Mesendoderm (in vitro differentiated cells): Measurements from ENCODE around the gene TMSB10.
"Not testable (repeated sequence)": the region's sequence is repeated elsewhere in the genome, so short reads cannot be mapped to it uniquely, and the experiment has no call there.

Source experiments
- DNase-seq: peaks from one replicate; pipeline ENCODE4 v3.0.0; 2013
- H2AK5ac ChIP-seq: 2 replicates; pipeline ENCODE4 v1.6.1; 2013; ENCODE audit warnings: low read length, inconsistent platforms
- H2BK120ac ChIP-seq: 2 replicates; pipeline ENCODE4 v1.6.1; 2013; ENCODE audit warnings: low read depth, mild to moderate bottlenecking, low read length, moderate library complexity, mixed read lengths
- H2BK15ac ChIP-seq: replicated peaks from 2 replicates; pipeline ENCODE4 v1.6.1; 2013; ENCODE audit warnings: low read depth, mild to moderate bottlenecking, moderate library complexity
- H2BK5ac ChIP-seq: 2 replicates; pipeline ENCODE4 v1.6.1; 2013; ENCODE audit warnings: low read length, inconsistent platforms
- H3K18ac ChIP-seq: 2 replicates; pipeline ENCODE4 v1.6.1; 2013; ENCODE audit warnings: mild to moderate bottlenecking, low read length, mixed read lengths
- H3K23ac ChIP-seq: one replicate; pipeline ENCODE4 v1.6.1; 2013; ENCODE audit warnings: low read length
- H3K27ac ChIP-seq: 2 replicates; pipeline ENCODE4 v1.5.1; 2013; ENCODE audit warnings: low read depth, mild to moderate bottlenecking, inconsistent platforms, low read length, moderate library complexity
- H3K27me3 ChIP-seq: 2 replicates; pipeline ENCODE4 v1.6.1; 2013; ENCODE audit warnings: low read length, control low read depth, mild to moderate bottlenecking, inconsistent platforms; ENCODE audit not compliant: insufficient read depth, poor library complexity
- H3K36me3 ChIP-seq: 2 replicates; pipeline ENCODE4 v1.6.1; 2013; ENCODE audit warnings: low read length, inconsistent platforms; ENCODE audit not compliant: control insufficient read depth, insufficient read depth
- H3K4ac ChIP-seq: one replicate; pipeline ENCODE4 v1.6.1; 2013; ENCODE audit warnings: low read depth, mild to moderate bottlenecking, low read length, moderate library complexity
- H3K4me1 ChIP-seq: 2 replicates; pipeline ENCODE4 v1.6.1; 2013; ENCODE audit warnings: low read depth, low read length, inconsistent platforms; ENCODE audit not compliant: control insufficient read depth
- H3K4me2 ChIP-seq: 2 replicates; pipeline ENCODE4 v1.6.1; 2013; ENCODE audit warnings: low read length
- H3K4me3 ChIP-seq: 2 replicates; pipeline ENCODE4 v1.5.1; 2013; ENCODE audit warnings: mild to moderate bottlenecking, low read length
- H3K56ac ChIP-seq: one replicate; pipeline ENCODE4 v1.6.1; 2013; ENCODE audit warnings: low read length
- H3K79me1 ChIP-seq: 2 replicates; pipeline ENCODE4 v1.6.1; 2013; ENCODE audit warnings: low read length, inconsistent platforms
- H3K79me2 ChIP-seq: 2 replicates; pipeline ENCODE4 v1.6.1; 2013; ENCODE audit warnings: mild to moderate bottlenecking, low read length; ENCODE audit not compliant: control insufficient read depth, insufficient read depth
- H3K9ac ChIP-seq: 2 replicates; pipeline ENCODE4 v1.6.1; 2013; ENCODE audit warnings: low read length, inconsistent platforms
- H4K5ac ChIP-seq: one replicate; pipeline ENCODE4 v1.6.1; 2013; ENCODE audit warnings: low read length
- H4K8ac ChIP-seq: one replicate; pipeline ENCODE4 v1.6.1; 2013; ENCODE audit warnings: low read depth, mild to moderate bottlenecking, control low read depth, low read length, moderate library complexity
- WGBS: extraction: QIAGEN DNeasy Blood & Tissue Kit; methylation state at CpG from one replicate; pipeline ENCODE4 v1.1.7; 2013; ENCODE audit warnings: low lambda C conversion rate, missing lambda C conversion rate; ENCODE audit not compliant: insufficient coverage; ENCODE audit errors: extremely low coverage; 5-methylcytosine and 5-hydroxymethylcytosine counted together

Gene TMSB10

GRCh38 chr2:84942964-84943421 lies 37.5 kb downstream of the TMSB10 start:
- H3K56ac ChIP-seq, result no peak overlapping the region
- H2BK5ac ChIP-seq, result no peak overlapping the region
- no peak overlapping the region for H3K4me3 ChIP-seq

GRCh38 chr2:84944295-84944909 lies 38.9 kb downstream of the TMSB10 start:
- Histone ChIP-seq H3K23ac (no peak overlapping the region), H3K27me3 (no peaks in the 10 kb centered on the region), H4K5ac (no peak overlapping the region), H3K4ac (no peak overlapping the region), H3K4me2 (no peak overlapping the region), H3K79me1 (no peaks in the 10 kb centered on the region), H2BK120ac (no peak overlapping the region), H3K27ac (no peak overlapping the region), H3K36me3 (no peaks in the 10 kb centered on the region), H2BK5ac (no peak overlapping the region), H3K4me3 (no peak overlapping the region), H4K8ac (no peak overlapping the region), H3K56ac (no peak overlapping the region), H3K4me1 (peaks cover 5% of the 10 kb centered on the region), H2BK15ac (no peak overlapping the region), H3K9ac (no peak overlapping the region), H3K18ac (no peak overlapping the region), H3K79me2 (no peaks in the 10 kb centered on the region), H2AK5ac (no peak overlapping the region)
- WGBS, result no CpG with 5 or more reads among the region's 7 CpGs
- DNase-seq, result peak; percentile 58

More at GRCh38 chr2:84942964-84943421, 37.5 kb downstream of the TMSB10 start:
- Histone ChIP-seq H3K4me2 (no peak overlapping the region), H3K4ac (no peak overlapping the region), H4K8ac (no peak overlapping the region), H3K9ac (no peak overlapping the region), H3K27me3 (no peaks in the 10 kb centered on the region), H2BK15ac (no peak overlapping the region), H3K4me1 (peaks cover 5% of the 10 kb centered on the region), H3K27ac (no peak overlapping the region), H2AK5ac (no peak overlapping the region), H3K79me2 (no peaks in the 10 kb centered on the region), H4K5ac (no peak overlapping the region), H3K36me3 (no peaks in the 10 kb centered on the region), H3K18ac (no peak overlapping the region), H3K79me1 (no peaks in the 10 kb centered on the region), H2BK120ac (no peak overlapping the region), H3K23ac (no peak overlapping the region)
- no CpG with 5 or more reads among the region's 4 CpGs for WGBS
- DNase-seq, result no peak

GRCh38 chr2:84945838-84946203 lies 40.4 kb downstream of the TMSB10 start:
- H3K56ac ChIP-seq, H2BK15ac ChIP-seq, H3K9ac ChIP-seq, H2AK5ac ChIP-seq, H3K4me3 ChIP-seq, H3K4me1 ChIP-seq, H4K8ac ChIP-seq, DNase-seq, H3K79me1 ChIP-seq, H3K27ac ChIP-seq, H3K79me2 ChIP-seq, H3K36me3 ChIP-seq, H3K23ac ChIP-seq, H3K4me2 ChIP-seq, H4K5ac ChIP-seq, H3K18ac ChIP-seq, H2BK5ac ChIP-seq, H3K4ac ChIP-seq, H2BK120ac ChIP-seq, H3K27me3 ChIP-seq: not testable (repeated sequence)
- no CpG with 5 or more reads among the region's 3 CpGs for WGBS

- no peak overlapping the region for H3K56ac ChIP-seq
- no peak overlapping the region for H2BK120ac ChIP-seq
- H2BK15ac ChIP-seq, result no peak overlapping the region
- H3K27me3 ChIP-seq, result no peaks in the 10 kb centered on the region
- no peak for DNase-seq
- H3K4me2 ChIP-seq, result no peak overlapping the region
- no peak overlapping the region for H3K9ac ChIP-seq
- H3K4me3 ChIP-seq, result no peak overlapping the region
- no peaks in the 10 kb centered on the region for H3K79me2 ChIP-seq
- H3K79me1 ChIP-seq, result no peaks in the 10 kb centered on the region
- no CpG with 5 or more reads among the region's 12 CpGs for WGBS
- H3K23ac ChIP-seq, result no peak overlapping the region
- H3K4ac ChIP-seq, result no peak overlapping the region
- no peaks in the 10 kb centered on the region for H3K36me3 ChIP-seq
- peak overlapping the region; percentile 23 for H2AK5ac ChIP-seq
- no peak overlapping the region for H4K8ac ChIP-seq
- peaks cover 2% of the 10 kb centered on the region for H3K4me1 ChIP-seq
- H2BK5ac ChIP-seq, result no peak overlapping the region
- peak overlapping the region; percentile 56 for H4K5ac ChIP-seq
- no peak overlapping the region for H3K18ac ChIP-seq
- H3K27ac ChIP-seq, result no peak overlapping the region
Observed at GRCh38 chr2:84946204-84947009, 41.0 kb downstream of the TMSB10 start.

- no peak overlapping the region for H3K4ac ChIP-seq
Observed at GRCh38 chr2:84947010-84947593, 41.6 kb downstream of the TMSB10 start.

More at GRCh38 chr2:84947010-84947593, 41.6 kb downstream of the TMSB10 start:
- no peak overlapping the region for H2BK120ac ChIP-seq
- H3K18ac ChIP-seq, result no peak overlapping the region
- no peak overlapping the region for H3K27ac ChIP-seq
- no peaks in the 10 kb centered on the region for H3K27me3 ChIP-seq
- no peak for DNase-seq
- no peak overlapping the region for H4K5ac ChIP-seq
- no peaks in the 10 kb centered on the region for H3K36me3 ChIP-seq
- no peak overlapping the region for H3K23ac ChIP-seq
- H3K56ac ChIP-seq, result no peak overlapping the region
- no peak overlapping the region for H3K4me2 ChIP-seq
- H2AK5ac ChIP-seq, result no peak overlapping the region
- H3K79me1 ChIP-seq, result no peaks in the 10 kb centered on the region
- H4K8ac ChIP-seq, result no peak overlapping the region
- H2BK5ac ChIP-seq, result no peak overlapping the region
- H2BK15ac ChIP-seq, result no peak overlapping the region
- WGBS, result 100% methylated on average over 1 of the region's 10 CpGs
- no peak overlapping the region for H3K9ac ChIP-seq
- no peaks in the 10 kb centered on the region for H3K79me2 ChIP-seq
- H3K4me3 ChIP-seq, result no peak overlapping the region
- peaks cover 2% of the 10 kb centered on the region for H3K4me1 ChIP-seq
